GM06990 (cell line): ENCODE measurements around the gene GUCA2B.

Experiments used
- DNase-seq: peaks from one replicate; pipeline ENCODE4 v3.0.0-alpha.2; 2011; ENCODE audit not compliant: insufficient read length; ENCODE audit errors: extremely low read depth
- H3K27me3 ChIP-seq: replicated peaks from 2 replicates; pipeline ENCODE4 v1.6.0; 2011; ENCODE audit warnings: low read length; ENCODE audit not compliant: control insufficient read depth, insufficient read depth
- H3K36me3 ChIP-seq: 2 replicates; pipeline ENCODE4 v1.5.1; 2011; ENCODE audit warnings: low read length; ENCODE audit not compliant: control insufficient read depth, insufficient read depth
- H3K4me3 ChIP-seq: replicated peaks from 2 replicates; pipeline ENCODE4 v1.5.1; 2011; ENCODE audit warnings: low read depth, mild to moderate bottlenecking, control low read depth, low read length
- CTCF ChIP-seq: IDR thresholded peaks from 2 replicates; pipeline ENCODE4 v1.5.1; 2011; ENCODE audit warnings: low read length, control low read depth, mild to moderate bottlenecking, inconsistent platforms; ENCODE audit not compliant: insufficient read depth, poor library complexity, severe bottlenecking

GUCA2B gene

DNA sequence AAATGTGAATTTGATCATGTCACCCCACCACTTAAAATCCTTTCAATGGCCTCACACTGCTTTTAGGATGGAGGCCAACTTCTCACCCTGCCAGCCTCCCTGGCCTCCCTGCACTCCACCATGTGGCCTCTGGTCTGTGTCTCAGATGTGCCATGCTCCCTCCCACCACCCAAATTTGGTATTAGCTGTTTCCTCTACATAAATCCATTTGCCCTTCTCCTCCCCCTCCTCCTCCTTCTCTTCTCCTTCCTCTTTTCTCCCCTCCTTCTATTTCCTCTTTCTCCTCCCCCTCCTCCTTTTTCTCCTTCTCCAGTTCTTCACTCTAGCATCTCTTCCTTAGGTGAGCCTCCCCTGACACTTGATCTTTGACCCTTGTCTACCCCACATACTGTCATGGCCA lies 16.7 kb upstream of the GUCA2B start:
- DNase-seq, result no peak
- Histone ChIP-seq H3K4me3 (no peak overlapping the region), H3K36me3 (no peaks in the 10 kb centered on the region), H3K27me3 (peaks cover 2% of the 10 kb centered on the region)
- TF ChIP-seq CTCF, result no peak

GRCh38 chr1:42137766-42138165 lies 15.4 kb upstream of the GUCA2B start:
- Histone ChIP-seq H3K27me3 (peaks cover 2% of the 10 kb centered on the region), H3K36me3 (no peaks in the 10 kb centered on the region), H3K4me3 (no peak overlapping the region)
- no peak for DNase-seq
- TF ChIP-seq CTCF, result no peak

DNA sequence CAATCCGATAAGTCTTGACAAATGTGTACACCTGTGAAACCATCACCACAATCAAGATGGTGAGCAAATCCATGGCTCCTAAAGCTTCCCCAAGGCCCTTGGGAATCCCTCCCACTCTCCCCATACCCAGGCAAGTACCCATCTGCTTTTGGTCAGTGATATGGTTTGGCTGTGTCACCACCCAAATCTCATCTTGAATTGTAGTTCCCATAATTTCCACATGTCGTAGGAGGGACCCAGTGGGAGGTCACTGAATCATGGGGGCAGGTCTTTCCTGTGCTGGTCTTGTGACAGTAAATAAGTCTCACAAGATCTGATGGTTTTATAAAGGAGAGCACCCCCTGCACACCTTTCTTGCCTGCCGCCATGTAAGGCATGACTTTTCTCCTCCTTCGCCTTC lies 14.6 kb upstream of the GUCA2B start:
- peaks cover 2% of the 10 kb centered on the region for H3K27me3 ChIP-seq

DNA sequence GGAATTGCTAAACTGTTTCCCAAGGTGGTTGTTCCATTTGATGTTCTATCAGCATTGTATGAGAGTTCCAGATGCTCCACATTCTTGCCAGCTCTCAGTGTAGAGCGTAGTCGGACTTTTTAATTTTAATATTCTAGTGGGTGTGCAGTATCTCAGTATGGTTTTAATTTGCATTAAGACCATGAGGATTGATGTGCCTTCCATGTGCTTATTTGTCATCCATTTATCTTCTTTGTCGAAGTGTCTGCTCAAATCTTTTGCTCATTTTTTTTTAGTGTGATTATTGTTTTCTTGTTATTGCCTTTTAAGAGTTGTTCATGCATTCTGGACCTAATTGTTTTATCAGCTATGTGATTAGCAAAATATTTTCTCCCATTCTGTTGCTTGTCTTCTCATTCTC lies 13.8 kb upstream of the GUCA2B start:
- no peak for DNase-seq
- TF ChIP-seq CTCF, result no peak
- Histone ChIP-seq H3K4me3 (no peak overlapping the region), H3K36me3 (no peaks in the 10 kb centered on the region), H3K27me3 (peaks cover 4% of the 10 kb centered on the region)

More for the DNA sequence above, 14.6 kb upstream of the GUCA2B start:
- no peak for DNase-seq
- Histone ChIP-seq H3K4me3 (no peak overlapping the region), H3K36me3 (no peaks in the 10 kb centered on the region)
- no peak for TF ChIP-seq CTCF

DNA sequence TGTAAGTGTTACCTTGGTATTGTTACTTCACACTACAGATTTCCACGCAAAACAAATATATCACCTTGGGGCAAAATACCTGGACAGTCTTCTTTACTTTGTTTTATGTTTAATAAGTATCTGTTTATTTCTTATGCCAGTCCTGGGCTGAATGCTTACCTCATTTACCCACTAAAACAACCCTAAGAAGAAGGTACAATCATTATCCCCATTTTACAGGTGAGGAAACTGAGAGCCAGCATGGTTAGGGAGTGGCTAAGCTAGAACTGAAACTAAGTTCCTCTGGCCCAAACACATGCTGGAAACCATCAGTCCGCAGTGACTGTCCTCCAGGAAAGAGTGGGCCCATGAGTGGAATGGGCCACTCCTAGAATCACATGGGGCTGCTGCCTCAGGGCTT lies 13.0 kb upstream of the GUCA2B start:
- no peak for TF ChIP-seq CTCF
- no peaks in the 10 kb centered on the region for H3K36me3 ChIP-seq
- DNase-seq, result no peak
- peaks cover 4% of the 10 kb centered on the region for H3K27me3 ChIP-seq
- H3K4me3 ChIP-seq, result no peak overlapping the region

GRCh38 chr1:42141978-42142377 lies 11.2 kb upstream of the GUCA2B start:
- H3K36me3 ChIP-seq, result no peaks in the 10 kb centered on the region
- DNase-seq, result no peak
- TF ChIP-seq CTCF, result no peak
- H3K27me3 ChIP-seq, result peaks cover 2% of the 10 kb centered on the region; the same call in 1 of the 2 replicates
- H3K4me3 ChIP-seq, result no peak overlapping the region
